Measurements from ENCODE around the gene KCNQ1OT1.

The KCNQ1OT1 gene

GRCh38 chr11:2719831-2720590, 20.2 kb upstream of the KCNQ1OT1 start:
- DNase-seq: no peak

- no peak for DNase-seq
These were observed 19.1 kb upstream of the KCNQ1OT1 start for GRCh38 chr11:2718817-2719438.

GRCh38 chr11:2717561-2718325, 17.9 kb upstream of the KCNQ1OT1 start:
- DNase-seq: no peak

GRCh38 chr11:2716376-2717095, 16.7 kb upstream of the KCNQ1OT1 start:
- no peak for DNase-seq

- DNase-seq: no peak
These were observed 16.0 kb upstream of the KCNQ1OT1 start for GRCh38 chr11:2715716-2716350.

GRCh38 chr11:2714871-2715270, 15.1 kb upstream of the KCNQ1OT1 start:
- no peak for DNase-seq

- DNase-seq: no peak
These were observed 14.6 kb upstream of the KCNQ1OT1 start for GRCh38 chr11:2714463-2714800.

- no peak for DNase-seq
These were observed 14.1 kb upstream of the KCNQ1OT1 start for GRCh38 chr11:2713661-2714462.

- DNase-seq: no peak
These were observed 13.3 kb upstream of the KCNQ1OT1 start for GRCh38 chr11:2713094-2713493.

GRCh38 chr11:2711161-2711560, 11.4 kb upstream of the KCNQ1OT1 start:
- no peak for DNase-seq

- DNase-seq: no peak
These were observed 9.6 kb upstream of the KCNQ1OT1 start for GRCh38 chr11:2709429-2709828.

- no peak for DNase-seq
These were observed 9.0 kb upstream of the KCNQ1OT1 start for GRCh38 chr11:2708757-2709281.

- no peak for DNase-seq
These were observed 8.4 kb upstream of the KCNQ1OT1 start for GRCh38 chr11:2708151-2708581.

- DNase-seq: no peak
These were observed 7.9 kb upstream of the KCNQ1OT1 start for GRCh38 chr11:2707736-2708135.

- DNase-seq: no peak
These were observed 6.5 kb upstream of the KCNQ1OT1 start for GRCh38 chr11:2706321-2706720.

GRCh38 chr11:2704896-2705606, 5.3 kb upstream of the KCNQ1OT1 start:
- DNase-seq: no peak

GRCh38 chr11:2704356-2704755, 4.6 kb upstream of the KCNQ1OT1 start:
- DNase-seq: no peak

GRCh38 chr11:2703363-2704141, 3.8 kb upstream of the KCNQ1OT1 start:
- no peak for DNase-seq

GRCh38 chr11:2702771-2703362, 3.1 kb upstream of the KCNQ1OT1 start:
- DNase-seq: no peak
